Adrenal gland (tissue), 5 donors: Measurements from ENCODE around the gene SH3GLB1.

ENCODE experiments used
- POLR2A ChIP-seq, 2 donors: fragments of 450-650 bp; IDR thresholded peaks; one replicate each; pipeline ENCODE4 v1.6.1; 2017; ENCODE audit warnings: antibody characterized with exemption in 2 of 2, mild to moderate bottlenecking in 2 of 2, moderate library complexity in 1 of 2
- TF ChIP-seq, protein P1 (sequence below), 6 experiments: fragments of 450-650 bp in 4 of 6; fragments of 200-600 bp in 2 of 6; sonication (generic) in 1 of 6; IDR thresholded peaks; 1 replicate in 5 of 6; 2 replicates in 1 of 6; pipeline versions ENCODE4 v1.5.1 to v1.8.0; 2016 to 2021; ENCODE audit warnings: antibody characterized with exemption in 6 of 6, mild to moderate bottlenecking in 2 of 6, moderate library complexity in 1 of 6
- donor health status: DM: no; HTN: no; CAD: no.

DNA sequence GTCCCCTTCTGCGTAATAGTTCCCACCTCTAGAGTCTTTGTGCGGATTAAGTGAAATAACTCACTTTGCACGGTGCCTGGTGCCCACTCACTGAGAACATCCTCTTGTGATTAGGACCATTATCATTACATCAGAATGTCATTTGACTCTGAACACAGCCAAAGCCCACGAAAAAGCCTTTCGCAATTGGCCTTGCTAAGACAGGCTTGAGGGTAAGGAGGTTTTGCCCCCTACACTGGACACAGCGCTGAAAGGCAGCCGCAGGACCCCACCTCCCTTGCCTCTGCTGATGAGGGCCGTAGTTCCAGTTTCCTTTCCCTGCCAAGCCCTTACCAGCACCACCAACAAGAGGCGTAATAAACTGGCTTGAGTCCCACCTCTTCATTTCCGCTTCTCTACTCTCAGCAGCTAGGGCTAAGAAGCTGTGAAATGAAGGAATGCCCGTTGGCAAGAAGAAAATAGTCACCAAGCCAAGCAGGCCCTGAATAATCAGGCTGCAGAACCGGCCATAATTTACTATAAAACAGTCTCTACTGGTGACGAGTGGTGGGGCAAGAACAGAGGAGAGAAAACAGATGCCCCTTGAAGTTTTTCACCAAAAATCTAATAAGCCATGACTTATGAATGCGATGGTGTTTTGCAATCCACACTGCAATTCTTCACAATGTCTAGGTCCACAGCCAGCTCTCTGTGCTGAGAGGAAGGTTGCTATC is 53.1 kb downstream of the SH3GLB1 start:
- TF ChIP-seq, protein P1, sequence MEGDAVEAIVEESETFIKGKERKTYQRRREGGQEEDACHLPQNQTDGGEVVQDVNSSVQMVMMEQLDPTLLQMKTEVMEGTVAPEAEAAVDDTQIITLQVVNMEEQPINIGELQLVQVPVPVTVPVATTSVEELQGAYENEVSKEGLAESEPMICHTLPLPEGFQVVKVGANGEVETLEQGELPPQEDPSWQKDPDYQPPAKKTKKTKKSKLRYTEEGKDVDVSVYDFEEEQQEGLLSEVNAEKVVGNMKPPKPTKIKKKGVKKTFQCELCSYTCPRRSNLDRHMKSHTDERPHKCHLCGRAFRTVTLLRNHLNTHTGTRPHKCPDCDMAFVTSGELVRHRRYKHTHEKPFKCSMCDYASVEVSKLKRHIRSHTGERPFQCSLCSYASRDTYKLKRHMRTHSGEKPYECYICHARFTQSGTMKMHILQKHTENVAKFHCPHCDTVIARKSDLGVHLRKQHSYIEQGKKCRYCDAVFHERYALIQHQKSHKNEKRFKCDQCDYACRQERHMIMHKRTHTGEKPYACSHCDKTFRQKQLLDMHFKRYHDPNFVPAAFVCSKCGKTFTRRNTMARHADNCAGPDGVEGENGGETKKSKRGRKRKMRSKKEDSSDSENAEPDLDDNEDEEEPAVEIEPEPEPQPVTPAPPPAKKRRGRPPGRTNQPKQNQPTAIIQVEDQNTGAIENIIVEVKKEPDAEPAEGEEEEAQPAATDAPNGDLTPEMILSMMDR (IDR thresholded peaks at IDR 0.05), result no peak
- no peak for TF ChIP-seq POLR2A (IDR thresholded peaks at IDR 0.05)
